Sigmoid colon (tissue), 3 donors: Measurements from ENCODE around the gene FRMD8.

Source experiments
- CTCF ChIP-seq, 4 experiments: fragments of 450-650 bp in 3 of 4; fragments of 200-600 bp in 1 of 4; IDR thresholded peaks; one replicate each; pipeline ENCODE4 v1.5.1; 2016 to 2019; ENCODE audit warnings: antibody characterized with exemption in 4 of 4, mild to moderate bottlenecking in 3 of 4, moderate library complexity in 2 of 4
- POLR2A ChIP-seq, 2 donors: fragments of 450-650 bp; IDR thresholded peaks; one replicate each; pipeline ENCODE4 v1.6.1; 2016; ENCODE audit warnings: antibody characterized with exemption in 2 of 2, mild to moderate bottlenecking in 2 of 2, moderate library complexity in 2 of 2

DNA sequence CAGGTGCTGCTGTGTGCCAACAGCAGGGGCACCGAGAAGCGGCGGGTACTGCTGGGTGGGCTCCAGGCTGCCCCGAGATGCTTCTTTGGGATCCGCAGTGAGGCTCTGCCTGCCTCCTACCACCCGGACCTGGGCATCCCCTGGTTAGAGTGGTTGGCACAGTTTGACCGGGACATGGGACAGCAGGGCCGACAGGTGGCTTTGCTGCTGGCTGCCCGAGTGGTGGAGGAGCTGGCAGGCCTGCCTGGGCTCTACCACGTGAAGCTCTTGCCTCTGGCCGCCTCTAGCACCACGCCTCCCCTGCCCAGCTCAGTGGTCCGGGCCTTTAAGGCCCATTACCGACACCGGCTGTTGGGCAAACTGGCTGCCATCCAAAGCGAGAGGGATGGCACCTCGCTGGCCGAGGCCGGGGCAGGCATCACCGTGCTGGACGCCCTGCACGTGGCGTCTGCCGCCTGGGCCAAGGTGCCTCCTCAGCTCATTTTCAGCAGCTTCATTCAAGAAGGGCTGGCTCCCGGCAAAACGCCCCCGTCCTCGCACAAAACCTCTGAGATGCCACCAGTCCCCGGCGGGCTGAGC lies 30.0 kb upstream of the FRMD8 start:
- TF ChIP-seq CTCF (IDR thresholded peaks at IDR 0.05) (no peak), POLR2A (IDR thresholded peaks at IDR 0.05) (no peak)
